ENCODE results near the gene GPC6.

- no peak for TF ChIP-seq EGR1 (IDR thresholded peaks at IDR 0.05; ENCODE audit: low read depth)
- no peak for TF ChIP-seq TCF7L2 (IDR thresholded peaks at IDR 0.05; ENCODE audit: borderline replicate concordance, extremely low read depth, insufficient read depth, insufficient read length)
- TF ChIP-seq ZNF274 (IDR thresholded peaks at IDR 0.05; ENCODE audit: low read depth, low read length), result no peak
- no peak for TF ChIP-seq JUND (IDR thresholded peaks at IDR 0.05)
- TF ChIP-seq YY1 (IDR thresholded peaks at IDR 0.05; ENCODE audit: extremely low read depth, insufficient replicate concordance, low read depth, low read length), result no peak
- no peak for TF ChIP-seq CEBPB (IDR thresholded peaks at IDR 0.05; ENCODE audit: low read depth)
- TF ChIP-seq, protein P1, sequence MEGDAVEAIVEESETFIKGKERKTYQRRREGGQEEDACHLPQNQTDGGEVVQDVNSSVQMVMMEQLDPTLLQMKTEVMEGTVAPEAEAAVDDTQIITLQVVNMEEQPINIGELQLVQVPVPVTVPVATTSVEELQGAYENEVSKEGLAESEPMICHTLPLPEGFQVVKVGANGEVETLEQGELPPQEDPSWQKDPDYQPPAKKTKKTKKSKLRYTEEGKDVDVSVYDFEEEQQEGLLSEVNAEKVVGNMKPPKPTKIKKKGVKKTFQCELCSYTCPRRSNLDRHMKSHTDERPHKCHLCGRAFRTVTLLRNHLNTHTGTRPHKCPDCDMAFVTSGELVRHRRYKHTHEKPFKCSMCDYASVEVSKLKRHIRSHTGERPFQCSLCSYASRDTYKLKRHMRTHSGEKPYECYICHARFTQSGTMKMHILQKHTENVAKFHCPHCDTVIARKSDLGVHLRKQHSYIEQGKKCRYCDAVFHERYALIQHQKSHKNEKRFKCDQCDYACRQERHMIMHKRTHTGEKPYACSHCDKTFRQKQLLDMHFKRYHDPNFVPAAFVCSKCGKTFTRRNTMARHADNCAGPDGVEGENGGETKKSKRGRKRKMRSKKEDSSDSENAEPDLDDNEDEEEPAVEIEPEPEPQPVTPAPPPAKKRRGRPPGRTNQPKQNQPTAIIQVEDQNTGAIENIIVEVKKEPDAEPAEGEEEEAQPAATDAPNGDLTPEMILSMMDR (IDR thresholded peaks at IDR 0.05 in 2 of 3, conservative IDR thresholded peaks at IDR 0.05 in 1 of 3; ENCODE audit: borderline replicate concordance in 1 of 3, insufficient read depth in 1 of 3, low read depth in 2 of 3, low read length in 2 of 3), result no peak
- no peak for TF ChIP-seq EZH2 (IDR thresholded peaks at IDR 0.05)
- no peak for TF ChIP-seq POLR2A (IDR thresholded peaks at IDR 0.05; ENCODE audit: borderline replicate concordance, extremely low read depth, insufficient read depth, insufficient read length)
Observed at GRCh38 chr13:94014461-94014860, 787.9 kb downstream of the GPC6 start.
